Measurements from ENCODE around the gene CWF19L2. TPM values are rescaled to one million over a fixed set of nuclear protein-coding genes. Genes with fewer than 3 reads are reported as not detected.
"Not testable (repeated sequence)": the region's sequence is repeated elsewhere in the genome, so short reads cannot be mapped to it uniquely, and the experiment has no call there.

CWF19L2 gene
- total RNA-seq, 3 donors from 2014 or later = 11.4 to 13.3 (median 11.5) TPM

DNA sequence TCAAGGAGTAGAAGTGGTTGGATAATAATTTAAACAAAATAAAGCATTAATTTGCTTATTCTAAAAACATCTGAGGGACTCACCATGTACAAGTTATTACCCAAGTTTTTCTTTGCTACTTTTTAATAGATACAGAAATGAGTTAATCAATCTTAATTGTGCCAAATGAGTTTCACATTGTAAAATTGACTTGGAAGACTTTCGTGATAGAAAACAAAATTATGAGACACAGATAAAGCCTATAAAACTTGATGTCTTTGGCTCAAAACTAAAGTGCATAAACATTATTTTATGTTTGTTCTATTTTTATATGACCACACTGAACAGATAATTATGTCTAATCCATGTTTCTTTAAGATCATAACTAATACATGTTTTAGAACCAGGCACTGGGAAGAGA lies 10.1 kb upstream of the CWF19L2 start:
- H3K9me3 Mint-ChIP-seq = peaks cover 8% of the 10 kb centered on the region
- ATAC-seq (no peak), DNase-seq (no peak)
- no peak overlapping the region for H3K4me3 Mint-ChIP-seq
- H3K4me1 Mint-ChIP-seq (ENCODE audit: low read depth) = no peaks in the 10 kb centered on the region
- H3K27me3 Mint-ChIP-seq (ENCODE audit: low read depth) = peaks cover 30% of the 10 kb centered on the region
- no peaks in the 10 kb centered on the region for H3K36me3 Mint-ChIP-seq (ENCODE audit: insufficient read depth)

DNA sequence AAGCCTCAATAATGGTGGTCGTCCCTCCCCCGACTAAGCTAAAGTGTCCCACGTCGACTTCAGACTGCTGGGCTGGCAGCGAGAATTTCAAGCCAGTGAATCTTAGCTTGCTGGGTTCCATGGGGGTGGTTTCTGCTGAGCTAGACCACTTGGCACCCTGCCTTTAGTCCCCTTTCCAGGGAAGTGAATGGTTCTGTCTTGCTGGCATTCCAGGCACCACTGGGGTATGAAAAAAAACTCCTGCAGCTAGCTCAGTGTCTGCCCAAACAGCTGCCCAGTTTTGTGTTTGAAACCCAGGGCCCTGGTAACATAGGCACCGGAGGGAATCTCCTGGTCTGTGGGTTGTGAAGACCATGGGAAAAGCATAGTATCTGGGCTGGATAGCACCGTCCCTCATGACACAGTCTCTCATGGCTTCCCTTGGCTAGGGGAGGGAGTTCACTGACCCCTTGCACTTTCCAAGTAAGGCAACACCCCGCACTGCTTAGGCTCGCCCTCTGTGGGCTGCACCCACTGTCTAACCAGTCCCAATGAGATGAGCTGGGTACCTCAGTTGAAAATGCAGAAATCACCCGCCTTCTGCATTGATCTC lies 8.7 kb upstream of the CWF19L2 start:
- not testable (repeated sequence) for DNase-seq, H3K4me3 Mint-ChIP-seq

DNA sequence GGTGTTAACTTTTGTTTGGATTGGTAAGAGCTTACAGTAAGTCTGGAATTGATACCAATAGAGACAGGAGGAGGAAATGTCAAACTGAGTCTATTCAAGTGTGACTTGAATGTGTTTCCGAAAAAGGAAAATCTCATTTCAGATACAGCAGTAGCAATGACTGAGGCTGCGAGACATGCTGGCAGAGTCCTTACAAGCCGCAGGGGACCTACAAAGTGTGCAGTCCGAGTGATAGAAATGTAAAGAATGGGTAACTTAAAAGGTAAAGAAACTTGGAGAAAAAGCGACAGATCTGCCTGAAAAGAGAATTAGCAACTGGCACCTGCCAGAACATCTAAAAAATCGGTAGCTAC lies 444 bp downstream of the CWF19L2 start:
- H3K27me3 Mint-ChIP-seq (ENCODE audit: low read depth) = peaks cover 4% of the 10 kb centered on the region
- H3K9me3 Mint-ChIP-seq = no peaks in the 10 kb centered on the region
- peaks cover 11% of the 10 kb centered on the region for H3K36me3 Mint-ChIP-seq (ENCODE audit: insufficient read depth)
- peak overlapping the region; percentile 84 for H3K4me3 Mint-ChIP-seq
- ATAC-seq (peak; percentile 41 to 58), DNase-seq (no peak)
- H3K4me1 Mint-ChIP-seq (ENCODE audit: low read depth) = peaks cover 26% of the 10 kb centered on the region

More for the DNA sequence above, 8.7 kb upstream of the CWF19L2 start:
- not testable (repeated sequence) for ATAC-seq; H3K36me3 Mint-ChIP-seq (ENCODE audit: insufficient read depth); H3K9me3 Mint-ChIP-seq; H3K4me1 Mint-ChIP-seq (ENCODE audit: low read depth)
- H3K27me3 Mint-ChIP-seq (ENCODE audit: low read depth) = peaks cover 30% of the 10 kb centered on the region

DNA sequence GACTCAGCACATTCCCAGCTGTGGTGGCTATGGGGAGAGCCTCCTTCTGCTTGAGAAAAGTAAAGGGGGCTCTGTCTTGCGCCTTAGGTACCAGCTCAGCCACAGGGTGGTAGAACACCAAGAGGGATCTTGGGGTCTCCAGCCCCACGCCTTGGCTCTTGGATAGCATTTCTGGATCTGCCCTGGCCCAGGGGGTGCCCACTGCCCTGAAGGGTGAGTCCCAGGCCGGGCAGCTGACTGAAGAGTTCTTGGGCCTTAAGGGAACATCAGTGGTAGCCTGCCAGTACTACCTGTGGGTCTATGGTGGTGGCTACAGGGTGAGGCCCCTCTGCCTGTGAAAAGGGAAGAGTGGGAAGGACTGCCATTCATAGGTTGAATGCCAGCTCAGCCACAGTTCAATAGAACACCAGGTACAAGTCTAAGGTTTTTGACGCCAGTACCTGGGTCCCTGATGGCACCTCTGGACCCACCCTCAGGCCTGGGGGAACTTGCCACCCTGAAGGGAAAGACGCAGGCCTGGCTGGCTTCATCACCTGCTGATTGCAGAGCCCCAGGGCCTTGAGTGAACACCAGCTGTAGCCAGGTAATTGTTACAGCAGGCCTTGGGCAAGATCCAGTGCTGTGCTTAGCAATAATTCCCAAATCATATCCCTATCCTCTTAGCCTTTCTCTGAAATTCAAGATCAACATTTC lies 3.9 kb downstream of the CWF19L2 start:
- no peaks in the 10 kb centered on the region for H3K9me3 Mint-ChIP-seq
- no peaks in the 10 kb centered on the region for H3K27me3 Mint-ChIP-seq (ENCODE audit: low read depth)
- peaks cover 23% of the 10 kb centered on the region for H3K36me3 Mint-ChIP-seq (ENCODE audit: insufficient read depth)
- H3K4me3 Mint-ChIP-seq = no peak overlapping the region
- no peak for DNase-seq
- peaks cover 35% of the 10 kb centered on the region for H3K4me1 Mint-ChIP-seq (ENCODE audit: low read depth)
- no peak for ATAC-seq

DNA sequence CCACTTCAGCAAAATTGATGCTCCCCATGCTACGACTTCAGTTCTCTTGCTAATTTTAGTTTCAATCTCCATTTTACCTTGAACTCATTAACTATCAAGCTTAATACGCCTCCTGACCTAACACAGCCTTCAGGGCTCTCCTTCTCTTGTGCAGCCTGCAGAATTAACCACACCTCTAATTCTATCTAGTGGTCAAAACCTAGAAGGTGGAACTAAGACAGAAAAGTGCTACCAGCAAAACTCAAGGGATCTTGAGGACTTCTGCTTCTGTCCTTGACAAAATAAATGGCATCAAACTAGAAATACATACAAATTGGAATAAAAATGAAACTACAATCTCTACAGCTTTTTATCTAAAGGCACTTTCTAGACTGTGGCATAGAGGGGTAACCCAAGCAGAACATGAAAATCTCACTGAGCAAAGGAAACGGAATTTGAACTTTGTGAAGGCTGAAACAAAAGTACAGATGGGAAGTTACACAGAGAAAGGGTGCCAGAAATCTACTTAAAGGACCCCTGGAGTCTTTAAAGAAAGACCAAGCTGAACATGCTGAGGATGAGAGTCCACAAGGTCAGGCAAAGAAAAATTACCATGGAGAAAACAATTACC lies 10.7 kb downstream of the CWF19L2 start:
- ATAC-seq = no peak
- Mint-ChIP-seq H3K4me1 (ENCODE audit: low read depth) (peaks cover 25% of the 10 kb centered on the region), H3K4me3 (no peak overlapping the region), H3K27me3 (ENCODE audit: low read depth) (no peaks in the 10 kb centered on the region), H3K9me3 (no peaks in the 10 kb centered on the region), H3K36me3 (ENCODE audit: insufficient read depth) (peaks cover 49% of the 10 kb centered on the region)
- no peak for DNase-seq

DNA sequence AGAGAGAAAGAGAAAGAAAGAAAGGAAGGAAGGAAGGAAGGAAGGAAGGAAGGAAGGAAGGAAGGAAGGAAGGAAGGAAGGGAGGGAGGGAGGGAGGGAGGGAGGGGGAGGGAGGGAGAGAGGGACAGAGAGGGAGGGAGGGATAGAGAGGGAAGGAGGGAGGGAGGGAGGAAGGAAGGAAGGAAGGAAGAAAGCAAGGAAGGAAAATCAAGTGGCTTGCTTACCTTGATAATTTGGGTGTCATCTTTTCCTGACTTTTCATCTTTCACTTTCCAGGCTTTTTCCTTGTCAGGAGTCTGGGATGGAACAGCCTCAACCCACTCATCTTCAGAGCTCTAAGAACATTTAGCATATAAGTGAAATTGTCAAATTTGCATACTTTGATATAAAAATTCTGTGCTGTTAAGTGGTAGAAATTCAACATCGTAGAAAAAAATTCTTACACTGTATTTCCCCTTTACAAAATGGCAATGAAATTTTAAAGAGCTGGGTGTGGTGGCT lies 14.9 kb downstream of the CWF19L2 start:
- Mint-ChIP-seq H3K4me3 (no peak overlapping the region), H3K27me3 (ENCODE audit: low read depth) (no peaks in the 10 kb centered on the region), H3K9me3 (no peaks in the 10 kb centered on the region), H3K4me1 (ENCODE audit: low read depth) (peaks cover 11% of the 10 kb centered on the region), H3K36me3 (ENCODE audit: insufficient read depth) (peaks cover 55% of the 10 kb centered on the region)
- DNase-seq (no peak), ATAC-seq (no peak)

DNA sequence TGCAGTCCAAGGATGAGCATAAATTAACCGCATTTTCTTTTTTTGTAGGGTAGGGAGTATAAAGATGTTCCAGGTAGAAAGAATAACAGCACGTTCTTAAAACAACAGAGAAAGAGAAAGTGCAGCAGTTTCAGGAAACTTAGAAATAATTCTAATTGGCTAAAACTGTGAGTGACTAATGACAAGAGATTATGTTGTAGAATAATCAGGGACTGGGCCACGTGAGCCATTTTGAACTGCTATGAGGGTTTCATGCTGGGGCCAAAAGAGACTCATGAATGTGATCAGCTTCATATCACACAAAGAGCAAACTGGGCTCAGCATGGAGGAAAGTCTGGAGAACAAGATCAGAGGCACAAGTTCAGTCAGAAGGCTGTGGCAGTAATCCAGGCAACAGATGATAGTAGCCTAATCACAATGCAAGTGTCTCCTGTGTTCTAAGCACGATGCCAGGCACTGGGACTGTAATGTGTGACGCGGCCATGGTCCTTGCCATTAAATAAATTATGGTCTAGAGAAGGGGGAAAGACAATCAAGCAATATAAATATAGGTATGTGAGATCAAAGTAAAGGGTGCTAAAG lies 17.9 kb downstream of the CWF19L2 start:
- H3K9me3 Mint-ChIP-seq = no peaks in the 10 kb centered on the region
- DNase-seq = no peak
- no peak overlapping the region for H3K4me3 Mint-ChIP-seq
- H3K4me1 Mint-ChIP-seq (ENCODE audit: low read depth) = no peaks in the 10 kb centered on the region
- H3K27me3 Mint-ChIP-seq (ENCODE audit: low read depth) = no peaks in the 10 kb centered on the region
- ATAC-seq = no peak
- peaks cover 45% of the 10 kb centered on the region for H3K36me3 Mint-ChIP-seq (ENCODE audit: insufficient read depth)

DNA sequence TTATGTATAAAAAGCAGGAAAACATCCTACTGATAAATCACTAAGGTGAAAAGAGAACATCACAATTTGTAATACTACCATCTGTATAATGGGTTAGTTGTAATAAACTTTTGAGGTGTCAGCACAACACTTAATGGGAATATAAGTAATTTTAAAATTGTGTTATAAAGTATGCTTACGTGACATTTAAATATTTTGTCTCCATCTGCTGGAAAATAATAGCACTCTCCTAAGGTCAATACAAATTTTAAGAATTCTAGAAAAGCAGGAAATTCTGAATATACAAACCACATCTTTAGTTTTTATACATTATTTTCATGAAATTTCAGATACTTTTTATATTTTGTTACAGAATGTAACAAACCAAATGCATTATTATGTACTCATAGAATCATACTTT lies 19.5 kb downstream of the CWF19L2 start:
- Mint-ChIP-seq H3K4me1 (ENCODE audit: low read depth) (no peaks in the 10 kb centered on the region), H3K4me3 (no peak overlapping the region), H3K27me3 (ENCODE audit: low read depth) (no peaks in the 10 kb centered on the region), H3K36me3 (ENCODE audit: insufficient read depth) (peaks cover 33% of the 10 kb centered on the region), H3K9me3 (no peaks in the 10 kb centered on the region)
- no peak for DNase-seq
- no peak for ATAC-seq

DNA sequence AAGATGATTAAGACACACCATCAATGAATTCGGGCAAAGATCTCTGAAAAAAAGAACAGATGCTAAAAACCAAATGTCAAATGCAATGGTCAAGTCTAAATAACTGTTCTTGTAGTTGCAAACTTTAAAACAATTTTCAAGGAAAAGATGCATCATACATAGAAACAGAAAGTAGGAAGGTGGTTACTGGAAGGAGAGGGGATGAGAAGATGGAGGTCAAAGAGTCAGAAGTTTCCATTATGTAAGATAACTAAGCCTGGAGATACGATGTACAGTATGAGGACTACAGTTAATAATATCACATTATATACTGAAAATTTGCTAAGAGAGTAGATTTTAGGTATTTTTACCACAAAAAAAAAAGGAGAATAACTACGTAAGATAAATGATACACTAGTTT lies 27.1 kb downstream of the CWF19L2 start:
- Mint-ChIP-seq H3K9me3 (no peaks in the 10 kb centered on the region), H3K4me1 (ENCODE audit: low read depth) (peaks cover 5% of the 10 kb centered on the region), H3K27me3 (ENCODE audit: low read depth) (no peaks in the 10 kb centered on the region), H3K4me3 (no peak overlapping the region), H3K36me3 (ENCODE audit: insufficient read depth) (peaks cover 43% of the 10 kb centered on the region)
- no peak for ATAC-seq
- DNase-seq = no peak

DNA sequence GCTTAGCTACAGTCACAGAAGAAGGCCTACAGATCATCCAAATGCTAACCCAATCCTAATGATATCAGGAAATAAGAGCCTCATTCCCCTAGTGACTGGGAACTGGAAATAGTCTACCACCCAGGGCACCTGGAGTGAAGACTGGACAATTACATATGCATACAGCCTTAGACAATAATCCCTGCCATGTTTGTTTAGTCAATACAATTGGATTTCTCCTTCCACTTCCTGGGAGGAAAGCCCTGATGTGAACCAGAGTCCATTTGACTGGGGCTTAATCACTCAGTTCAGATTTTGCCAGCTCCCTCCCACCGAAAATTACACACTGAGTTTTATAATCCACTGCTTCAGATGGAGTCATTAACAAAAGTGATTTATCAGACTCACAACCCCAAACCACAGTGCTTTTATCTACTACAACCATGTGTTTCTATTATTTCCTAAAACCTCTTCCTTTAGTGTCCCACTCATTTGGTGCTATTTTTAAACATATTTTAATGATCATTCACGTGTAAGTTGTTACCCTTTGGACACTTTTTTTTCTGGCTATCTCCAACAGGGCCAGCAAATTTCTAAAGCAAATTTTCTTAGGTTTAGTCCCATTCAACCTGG lies 29.9 kb downstream of the CWF19L2 start:
- H3K9me3 Mint-ChIP-seq = no peaks in the 10 kb centered on the region
- no peak for DNase-seq
- ATAC-seq = no peak
- H3K36me3 Mint-ChIP-seq (ENCODE audit: insufficient read depth) = peaks cover 50% of the 10 kb centered on the region
- H3K4me1 Mint-ChIP-seq (ENCODE audit: low read depth) = peaks cover 5% of the 10 kb centered on the region
- H3K27me3 Mint-ChIP-seq (ENCODE audit: low read depth) = no peaks in the 10 kb centered on the region
- no peak overlapping the region for H3K4me3 Mint-ChIP-seq

DNA sequence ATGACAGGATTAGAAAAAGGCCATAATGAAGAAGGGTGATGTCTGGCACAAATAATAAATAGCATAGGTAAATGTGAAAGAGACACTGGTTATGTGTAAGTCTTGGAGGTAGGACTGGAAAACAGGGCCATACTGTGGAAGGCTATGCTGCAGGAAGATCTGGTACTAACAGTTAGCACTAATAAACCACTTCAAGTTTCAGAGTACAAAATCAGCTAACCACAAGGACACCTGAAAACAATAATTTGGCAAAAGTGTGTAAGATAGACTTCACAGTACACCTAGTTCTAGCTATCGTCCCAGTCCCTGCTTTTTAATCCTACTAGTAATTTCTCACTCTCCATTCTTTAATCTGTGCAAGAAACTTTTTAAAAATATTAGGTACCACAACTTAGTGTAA lies 44.3 kb downstream of the CWF19L2 start:
- no peak overlapping the region for H3K4me3 Mint-ChIP-seq
- no peak for DNase-seq
- no peaks in the 10 kb centered on the region for H3K27me3 Mint-ChIP-seq (ENCODE audit: low read depth)
- peaks cover 49% of the 10 kb centered on the region for H3K36me3 Mint-ChIP-seq (ENCODE audit: insufficient read depth)
- no peaks in the 10 kb centered on the region for H3K4me1 Mint-ChIP-seq (ENCODE audit: low read depth)
- H3K9me3 Mint-ChIP-seq = no peaks in the 10 kb centered on the region
- ATAC-seq = no peak

DNA sequence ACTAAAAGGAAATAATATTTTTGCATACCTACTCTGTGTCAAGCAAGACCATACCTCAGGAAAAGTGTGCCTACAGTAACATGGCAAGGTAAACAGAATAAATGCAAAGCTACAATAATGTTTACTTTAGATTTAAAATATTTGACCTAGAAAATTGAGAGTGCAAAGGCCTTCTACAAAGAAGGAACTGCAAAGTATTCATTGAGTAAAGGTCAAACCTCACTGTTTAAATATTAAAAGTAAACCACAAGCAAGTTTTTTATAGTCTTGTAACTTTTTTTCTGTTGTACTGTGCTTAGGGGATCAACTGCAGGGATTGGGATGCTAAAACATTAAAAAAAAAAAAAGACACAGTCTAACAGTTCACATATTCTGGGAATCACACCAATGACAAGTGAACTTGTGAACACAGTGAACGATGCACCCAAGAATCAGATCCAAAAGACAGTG lies 48.8 kb downstream of the CWF19L2 start:
- Mint-ChIP-seq H3K4me1 (ENCODE audit: low read depth) (no peaks in the 10 kb centered on the region), H3K27me3 (ENCODE audit: low read depth) (no peaks in the 10 kb centered on the region), H3K36me3 (ENCODE audit: insufficient read depth) (peaks cover 52% of the 10 kb centered on the region), H3K9me3 (peaks cover 4% of the 10 kb centered on the region), H3K4me3 (no peak overlapping the region)
- DNase-seq = no peak
- no peak for ATAC-seq

DNA sequence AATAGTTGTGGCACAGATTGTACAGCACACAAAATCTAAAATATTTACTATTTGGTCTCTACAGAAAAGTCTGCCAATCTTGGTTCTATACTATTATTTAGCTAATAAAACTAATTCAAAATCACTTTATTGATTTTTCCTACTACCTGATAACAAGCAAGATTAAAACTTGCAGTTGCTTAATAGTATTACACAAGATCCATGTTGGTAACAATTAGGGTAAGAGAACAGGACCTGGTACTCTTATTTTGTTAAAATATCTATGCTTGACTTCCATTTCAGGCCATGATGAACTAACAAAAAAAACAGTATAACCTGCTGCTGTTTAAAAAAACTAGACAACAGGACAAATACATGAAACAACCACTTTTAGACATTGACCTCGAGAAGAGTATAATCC lies 52.4 kb downstream of the CWF19L2 start:
- Mint-ChIP-seq H3K9me3 (peaks cover 18% of the 10 kb centered on the region), H3K4me1 (ENCODE audit: low read depth) (peaks cover 2% of the 10 kb centered on the region), H3K36me3 (ENCODE audit: insufficient read depth) (peaks cover 54% of the 10 kb centered on the region), H3K27me3 (ENCODE audit: low read depth) (no peaks in the 10 kb centered on the region), H3K4me3 (no peak overlapping the region)
- DNase-seq (no peak), ATAC-seq (no peak)

DNA sequence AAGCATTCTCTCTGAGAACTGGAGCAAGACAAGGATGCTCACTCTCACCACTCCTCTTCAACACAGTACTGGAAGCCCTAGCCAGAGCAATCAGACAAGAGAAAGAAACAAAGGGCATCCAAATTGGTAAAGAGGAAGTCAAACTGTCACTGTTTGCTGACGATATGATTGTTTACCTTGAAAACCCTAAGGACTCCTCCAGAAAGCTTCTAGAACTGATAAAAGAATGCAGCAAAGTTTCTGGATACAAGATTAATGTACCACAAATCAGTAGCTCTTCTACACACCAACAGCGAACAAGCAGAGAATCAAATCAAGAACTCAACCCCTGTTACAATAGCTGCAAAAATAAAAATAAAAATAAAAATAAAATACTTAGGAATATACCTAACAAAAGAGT lies 56.5 kb downstream of the CWF19L2 start:
- not testable (repeated sequence) for H3K4me1 Mint-ChIP-seq (ENCODE audit: low read depth); ATAC-seq; DNase-seq; H3K27me3 Mint-ChIP-seq (ENCODE audit: low read depth); H3K4me3 Mint-ChIP-seq
- peaks cover 33% of the 10 kb centered on the region for H3K9me3 Mint-ChIP-seq
- peaks cover 77% of the 10 kb centered on the region for H3K36me3 Mint-ChIP-seq (ENCODE audit: insufficient read depth)
